Ovary (tissue), 9 donors: ENCODE data around the gene AP4S1. TPM values are rescaled to one million over a fixed set of nuclear protein-coding genes. Genes with fewer than 3 reads are reported as not detected.
A peak's percentile ranks its signal among the peaks of the same experiment; 100 is the strongest.

Experiments
- DNase-seq, 5 donors: peaks; one replicate each; pipeline ENCODE4 v3.0.0-alpha.2; 2019 to 2020
- H3K27ac ChIP-seq, 2 donors: fragments of 200-600 bp; one replicate each; pipeline versions ENCODE4 v1.5.1 to v1.8.0; 2019 to 2022
- H3K27me3 ChIP-seq: fragments of 200-600 bp; one replicate; pipeline ENCODE4 v1.8.0; 2022
- H3K36me3 ChIP-seq: fragments of 200-600 bp; sonication (generic); one replicate; pipeline ENCODE4 v1.5.1; 2019
- H3K4me1 ChIP-seq: one replicate; pipeline ENCODE4 v1.8.1; 2013; ENCODE audit warnings: mild to moderate bottlenecking, moderate library complexity; ENCODE audit not compliant: insufficient read depth
- H3K4me3 ChIP-seq: fragments of 200-600 bp; sonication (generic); one replicate; pipeline ENCODE4 v1.5.1; 2017
- H3K9me3 ChIP-seq, 2 donors: fragments of 200-600 bp in 1 of 2; sonication (generic) in 1 of 2; one replicate each; pipeline versions ENCODE4 v1.5.1 to v1.8.1; 2013 to 2019; ENCODE audit warnings: mild to moderate bottlenecking in 1 of 2, moderate library complexity in 1 of 2
- CTCF ChIP-seq, 3 donors: fragments of 450-650 bp in 2 of 3; fragments of 200-600 bp in 1 of 3; IDR thresholded peaks; one replicate each; pipeline versions ENCODE4 v1.5.1 to v1.8.0; 2016 to 2022; ENCODE audit warnings: antibody characterized with exemption in 3 of 3, mild to moderate bottlenecking in 1 of 3
- EP300 ChIP-seq: sonication (generic); formaldehyde crosslinking; IDR thresholded peaks from one replicate; pipeline ENCODE4 v1.6.1; 2017; ENCODE audit warnings: antibody characterized with exemption
- POLR2A ChIP-seq: fragments of 450-650 bp; IDR thresholded peaks from one replicate; pipeline ENCODE4 v1.6.1; 2017; ENCODE audit warnings: antibody characterized with exemption, mild to moderate bottlenecking, moderate library complexity
- WGBS, 3 donors: extraction: QIAGEN DNeasy Blood & Tissue Kit in 1 of 3; methylation state at CpG; one replicate each; pipeline versions ENCODE4 v1.1.5 to v1.1.7; 2013 to 2017; 5-methylcytosine and 5-hydroxymethylcytosine counted together
- intact Hi-C, 4 donors: fragments of 100-400 bp; cut with DNase I; formaldehyde crosslinking; loops; one replicate each; pipeline versions ENCODE4 v1.11.0 to v1.15.1; 2022 to 2023
- polyA plus RNA-seq, 2 donors: library from polyadenylated mRNA; stranded (reverse); fragments of 200-250 nt in 1 of 2; fragments of 350-450 nt in 1 of 2; fragmentation: Illumina TruSeq in 1 of 2; extraction: RNeasy Lipid Tissue Mini Kit (QIAGEN cat#74804) in 1 of 2; gene quantifications; one replicate each; pipeline ENCODE4 v1.2.3, GENCODE V29; 2013 to 2014
- total RNA-seq, 7 donors: library from RNA; depleted of rRNA in 2 of 7; stranded (reverse); fragments of >200 nt in 2 of 7; fragmentation: NEBNext Ultra II Directional in 3 of 7; extraction: Animal tissue kit (Norgen Biotek cat#: 25700) in 3 of 7; gene quantifications; one replicate each; pipeline versions ENCODE4 v1.1.0 to v1.2.4, GENCODE V29; 2016 to 2023
- donor health status: DM: no; HTN: no; CAD: no; lungs with moderate emphysema.
- donor health status: DM: no; HTN: no; CAD: no.
- donor health status: Bipolar disorder and iron deficiency.
- donor health status: DM: yes; HTN: yes; CAD: no.
- donor health status: DM: no; HTN: no; CAD: no.
- donor health status: DM: yes; HTN: yes; CAD: no.

AP4S1 gene
- total and polyA plus RNA-seq, 9 donors, result 7.9 to 19.3 (median 12.8) TPM

- H3K27me3 ChIP-seq, result no peaks in the 10 kb centered on the region
- peak within 1 kb of the TSS; percentile 99 for H3K4me3 ChIP-seq
- TF ChIP-seq POLR2A, result peak; percentile 47
- TF ChIP-seq EP300, result no peak
- no peak for TF ChIP-seq CTCF (IDR thresholded peaks at IDR 0.05)
- peak within 1 kb of the TSS; percentile 95 to 100 for H3K27ac ChIP-seq
- H3K9me3 ChIP-seq, result no peaks in the 10 kb centered on the region
- H3K4me1 ChIP-seq, result peaks cover 2% of the 10 kb centered on the region
- WGBS, 3 donors, result 0% methylated on average over 13 to 31 of the region's 31 CpGs
- no peaks in the 10 kb centered on the region for H3K36me3 ChIP-seq
- DNase-seq, result no peak
- intact Hi-C loops, result no loop called here
Measured at GRCh38 chr14:31026077-31026449, 614 bp downstream of the AP4S1 start, which contains the start of gene STRN3. STRN3 (minus strand) TSS chr14:31026379; CDS start chr14:31026185, 194 bp downstream.

GRCh38 chr14:31026450-31027235, 1.2 kb downstream of the AP4S1 start:
- 0% methylated on average over 48 of the region's 48 CpGs for WGBS, 3 donors
- Histone ChIP-seq H3K27me3 (no peaks in the 10 kb centered on the region), H3K4me1 (peaks cover 2% of the 10 kb centered on the region), H3K27ac (peak overlapping the region; percentile 95 to 100), H3K36me3 (no peaks in the 10 kb centered on the region), H3K9me3 (no peaks in the 10 kb centered on the region), H3K4me3 (peak overlapping the region; percentile 99)
- peak; percentile 96 to 97 (median 97) for DNase-seq
- intact Hi-C loops, result no loop called here
- TF ChIP-seq CTCF (IDR thresholded peaks at IDR 0.05), result no peak
- TF ChIP-seq POLR2A, result peak; percentile 32
- no peak for TF ChIP-seq EP300

- intact Hi-C loops, result no loop called here
- TF ChIP-seq POLR2A (no peak), EP300 (no peak), CTCF (IDR thresholded peaks at IDR 0.05) (no peak)
- Histone ChIP-seq H3K4me3 (no peak overlapping the region), H3K9me3 (no peaks in the 10 kb centered on the region), H3K27me3 (no peaks in the 10 kb centered on the region), H3K36me3 (no peaks in the 10 kb centered on the region), H3K4me1 (peaks cover 2% of the 10 kb centered on the region), H3K27ac (no peak overlapping the region)
- 97 to 100% (median 99%) methylated on average over 1 of the region's 1 CpG for WGBS, 3 donors
- no peak for DNase-seq
Measured at GRCh38 chr14:31027847-31028246, 2.4 kb downstream of the AP4S1 start.

GRCh38 chr14:31029016-31029970, 3.8 kb downstream of the AP4S1 start:
- no peak for TF ChIP-seq POLR2A
- TF ChIP-seq EP300, result no peak
- TF ChIP-seq CTCF (IDR thresholded peaks at IDR 0.05), result no peak
- WGBS, 3 donors, result 92 to 96% (median 94%) methylated on average over 3 of the region's 3 CpGs
- H3K27me3 ChIP-seq, result no peaks in the 10 kb centered on the region
- no peak overlapping the region for H3K27ac ChIP-seq
- H3K4me3 ChIP-seq, result no peak overlapping the region
- no peaks in the 10 kb centered on the region for H3K36me3 ChIP-seq
- DNase-seq, result no peak
- peaks cover 2% of the 10 kb centered on the region for H3K4me1 ChIP-seq
- intact Hi-C loops, result no loop called here
- H3K9me3 ChIP-seq, result no peaks in the 10 kb centered on the region
